ENCODE measurements around the gene RYR3.

DNA sequence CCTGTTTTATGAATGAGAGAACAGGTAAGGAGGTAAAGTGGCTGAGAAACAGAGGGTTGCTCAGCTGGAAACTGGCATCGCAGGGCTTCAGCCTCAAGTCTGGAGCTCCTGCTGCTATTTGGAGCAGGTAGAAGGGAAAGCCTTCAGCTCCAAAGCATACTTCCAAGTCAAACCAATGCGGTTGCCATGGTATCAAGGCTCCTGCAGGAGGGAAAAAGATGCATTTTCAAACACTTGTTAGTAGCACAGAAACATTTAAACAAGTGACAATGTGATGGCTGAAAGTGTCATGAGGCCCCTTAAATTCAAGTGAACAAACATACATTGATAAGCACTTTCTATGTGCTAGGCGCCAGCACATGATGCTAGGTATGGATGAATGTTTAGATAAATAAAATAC lies 60.4 kb downstream of the RYR3 start:
- TF ChIP-seq, protein P1, sequence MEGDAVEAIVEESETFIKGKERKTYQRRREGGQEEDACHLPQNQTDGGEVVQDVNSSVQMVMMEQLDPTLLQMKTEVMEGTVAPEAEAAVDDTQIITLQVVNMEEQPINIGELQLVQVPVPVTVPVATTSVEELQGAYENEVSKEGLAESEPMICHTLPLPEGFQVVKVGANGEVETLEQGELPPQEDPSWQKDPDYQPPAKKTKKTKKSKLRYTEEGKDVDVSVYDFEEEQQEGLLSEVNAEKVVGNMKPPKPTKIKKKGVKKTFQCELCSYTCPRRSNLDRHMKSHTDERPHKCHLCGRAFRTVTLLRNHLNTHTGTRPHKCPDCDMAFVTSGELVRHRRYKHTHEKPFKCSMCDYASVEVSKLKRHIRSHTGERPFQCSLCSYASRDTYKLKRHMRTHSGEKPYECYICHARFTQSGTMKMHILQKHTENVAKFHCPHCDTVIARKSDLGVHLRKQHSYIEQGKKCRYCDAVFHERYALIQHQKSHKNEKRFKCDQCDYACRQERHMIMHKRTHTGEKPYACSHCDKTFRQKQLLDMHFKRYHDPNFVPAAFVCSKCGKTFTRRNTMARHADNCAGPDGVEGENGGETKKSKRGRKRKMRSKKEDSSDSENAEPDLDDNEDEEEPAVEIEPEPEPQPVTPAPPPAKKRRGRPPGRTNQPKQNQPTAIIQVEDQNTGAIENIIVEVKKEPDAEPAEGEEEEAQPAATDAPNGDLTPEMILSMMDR (IDR thresholded peaks at IDR 0.05; ENCODE audit: low read length) = no peak
- no peak for TF ChIP-seq EZH2 (optimal IDR thresholded peaks at IDR 0.05; ENCODE audit: low read depth, low read length)
- no peak for TF ChIP-seq EZH2phosphoT487 (IDR thresholded peaks at IDR 0.05; ENCODE audit: low read length)
